ENCODE data around the gene CCDC102A. TPM values are rescaled to one million over a fixed set of nuclear protein-coding genes. Genes with fewer than 3 reads are reported as not detected.
"Not testable (repeated sequence)": the region's sequence is repeated elsewhere in the genome, so short reads cannot be mapped to it uniquely, and the experiment has no call there.

Gene CCDC102A
- total and polyA plus RNA-seq, 2 donors (not counting 3 experiments of a cell fraction or from before 2014, with no cell fraction given) = 7.8 to 12.2 TPM

GRCh38 chr16:57500578-57501111, 35.7 kb downstream of the CCDC102A start:
- H3K9ac ChIP-seq (replicated peaks; ENCODE audit: extremely low read depth, insufficient read depth, low read length) = no peak overlapping the region
- intact Hi-C loops (cut with micrococcal nuclease) = no loop called here
- dilution Hi-C loops (cut with MboI; ENCODE audit: extremely low pct_ligation_motif_present, low sequenced_read_pairs) = no loop called here

GRCh38 chr16:57499941-57500340, 36.4 kb downstream of the CCDC102A start:
- H3K79me2 ChIP-seq (ENCODE audit: control insufficient read depth, insufficient read depth, low read length); H3K4me2 ChIP-seq (ENCODE audit: insufficient read depth, low read length); H3K4me3 ChIP-seq (replicated peaks in 1 of 3; ENCODE audit: insufficient read depth in 1 of 3, low read depth in 1 of 3, low read length in 3 of 3); dilution Hi-C loops (cut with MboI; ENCODE audit: extremely low pct_ligation_motif_present, low sequenced_read_pairs); H3K9me3 ChIP-seq (replicated peaks; ENCODE audit: control insufficient read depth, insufficient read depth, low read length); H4K20me1 ChIP-seq (replicated peaks; ENCODE audit: control insufficient read depth, extremely low read depth, insufficient read depth, low read length); intact Hi-C loops (cut with micrococcal nuclease); H3K9ac ChIP-seq (replicated peaks; ENCODE audit: extremely low read depth, insufficient read depth, low read length); H3K27ac ChIP-seq (ENCODE audit: insufficient read depth, low read depth, low read length); FAIRE-seq; DNase-seq (ENCODE audit: low read depth, low spot score); H3K9me1 ChIP-seq (replicated peaks; ENCODE audit: control insufficient read depth, extremely low read depth, insufficient read depth, low read length); H3K27me3 ChIP-seq (ENCODE audit: control insufficient read depth in 2 of 2, insufficient read depth in 2 of 2, low read length in 2 of 2); BruUV-seq (replicated peaks); H3K36me3 ChIP-seq (ENCODE audit: control insufficient read depth in 2 of 2, extremely low read depth in 1 of 2, insufficient read depth in 2 of 2, low read length in 2 of 2); POLR2A ChIA-PET; H3K4me1 ChIP-seq (ENCODE audit: control insufficient read depth, extremely low read depth, insufficient read depth, low read length); H2AFZ ChIP-seq (ENCODE audit: low read depth, low read length): not testable (repeated sequence)
- CTCF ChIA-PET = interaction anchor here (1.7 kb wide), 1 partner anchor 20 kb away, joined by 7 read pairs; no protein-coding TSS in a partner anchor

More at GRCh38 chr16:57500578-57501111, 35.7 kb downstream of the CCDC102A start:
- CTCF ChIA-PET = interaction anchor here (1.7 kb wide), 1 partner anchor 19 kb away, joined by 7 read pairs; no protein-coding TSS in a partner anchor
- H3K4me1 ChIP-seq (ENCODE audit: control insufficient read depth, extremely low read depth, insufficient read depth, low read length) = no peaks in the 10 kb centered on the region
- H3K9me1 ChIP-seq (replicated peaks; ENCODE audit: control insufficient read depth, extremely low read depth, insufficient read depth, low read length) = no peaks in the 10 kb centered on the region
- no TSS peak for BruUV-seq (replicated peaks)
- POLR2A ChIA-PET = no interaction called here
- no peak for FAIRE-seq
- H2AFZ ChIP-seq (ENCODE audit: low read depth, low read length) = no peak overlapping the region
- H3K36me3 ChIP-seq (ENCODE audit: control insufficient read depth in 2 of 2, extremely low read depth in 1 of 2, insufficient read depth in 2 of 2, low read length in 2 of 2) = no peaks in the 10 kb centered on the region
- no peak overlapping the region for H3K4me3 ChIP-seq (replicated peaks in 1 of 3; ENCODE audit: insufficient read depth in 1 of 3, low read depth in 1 of 3, low read length in 3 of 3)
- H4K20me1 ChIP-seq (replicated peaks; ENCODE audit: control insufficient read depth, extremely low read depth, insufficient read depth, low read length) = no peaks in the 10 kb centered on the region
- H3K4me2 ChIP-seq (ENCODE audit: insufficient read depth, low read length) = no peak overlapping the region
- DNase-seq (ENCODE audit: low read depth, low spot score) = no peak
- peaks cover 0 to 2% of the 10 kb centered on the region in 2 experiments for H3K27me3 ChIP-seq (ENCODE audit: control insufficient read depth in 2 of 2, insufficient read depth in 2 of 2, low read length in 2 of 2)
- TF ChIP-seq MAX (IDR thresholded peaks at IDR 0.05; ENCODE audit: insufficient read depth, insufficient read length) = no peak
- TF ChIP-seq MYC (IDR thresholded peaks at IDR 0.05; ENCODE audit: low read depth, low read length) = no peak
- TF ChIP-seq JUN (IDR thresholded peaks at IDR 0.05; ENCODE audit: borderline replicate concordance, insufficient read depth, insufficient read length, low read depth) = no peak
- H3K27ac ChIP-seq (ENCODE audit: insufficient read depth, low read depth, low read length) = no peak overlapping the region
- H3K9me3 ChIP-seq (replicated peaks; ENCODE audit: control insufficient read depth, insufficient read depth, low read length) = no peaks in the 10 kb centered on the region
- H3K79me2 ChIP-seq (ENCODE audit: control insufficient read depth, insufficient read depth, low read length) = no peaks in the 10 kb centered on the region

All from endothelial cell of umbilical vein (primary cell).